Ammon's horn (tissue), 1 donor: ENCODE results near the gene SHQ1.

Experiments used
- DNase-seq: peaks from one replicate; pipeline ENCODE4 v3.0.0-alpha.2; 2016; ENCODE audit warnings: low spot score

The SHQ1 gene

GRCh38 chr3:72847751-72848702, at the start of gene SHQ1:
SHQ1 (minus strand) TSS chr3:72848445; CDS start chr3:72848340, 105 bp downstream.
- peak; percentile 98 for DNase-seq

- no peak for DNase-seq
These were observed 49.4 kb upstream of the SHQ1 start for GRCh38 chr3:72897758-72898007.

- DNase-seq = no peak
These were observed 48.9 kb upstream of the SHQ1 start for GRCh38 chr3:72896996-72897757.

GRCh38 chr3:72894976-72895552, 46.8 kb upstream of the SHQ1 start:
- no peak for DNase-seq

GRCh38 chr3:72892870-72893269, 44.6 kb upstream of the SHQ1 start:
- no peak for DNase-seq

- peak; percentile 92 for DNase-seq
These were observed 44.0 kb upstream of the SHQ1 start for GRCh38 chr3:72892081-72892775.

- peak; percentile 32 for DNase-seq
These were observed 43.0 kb upstream of the SHQ1 start for GRCh38 chr3:72891053-72891855.

GRCh38 chr3:72890166-72890925, 42.1 kb upstream of the SHQ1 start:
- DNase-seq = no peak

- DNase-seq = no peak
These were observed 41.3 kb upstream of the SHQ1 start for GRCh38 chr3:72889310-72890165.

- DNase-seq = peak; percentile 39
These were observed 40.5 kb upstream of the SHQ1 start for GRCh38 chr3:72888546-72889309.

- DNase-seq = peak; percentile 90
These were observed 39.7 kb upstream of the SHQ1 start, which contains the start of gene GXYLT2 for GRCh38 chr3:72887705-72888545. GXYLT2 (plus strand) TSS chr3:72888046; CDS start chr3:72888234, 188 bp downstream.

GRCh38 chr3:72887343-72887704, 39.1 kb upstream of the SHQ1 start:
- DNase-seq = no peak

GRCh38 chr3:72872183-72872582, 23.9 kb upstream of the SHQ1 start:
- no peak for DNase-seq

GRCh38 chr3:72862314-72863090, 14.3 kb upstream of the SHQ1 start:
- DNase-seq = no peak

GRCh38 chr3:72860846-72861245, 12.6 kb upstream of the SHQ1 start:
- DNase-seq = no peak

- DNase-seq = no peak
These were observed 11.8 kb upstream of the SHQ1 start for GRCh38 chr3:72860053-72860452.

- DNase-seq = no peak
These were observed 6.8 kb upstream of the SHQ1 start for GRCh38 chr3:72855001-72855400.
